ENCODE data around the gene CHTF8.

DNA sequence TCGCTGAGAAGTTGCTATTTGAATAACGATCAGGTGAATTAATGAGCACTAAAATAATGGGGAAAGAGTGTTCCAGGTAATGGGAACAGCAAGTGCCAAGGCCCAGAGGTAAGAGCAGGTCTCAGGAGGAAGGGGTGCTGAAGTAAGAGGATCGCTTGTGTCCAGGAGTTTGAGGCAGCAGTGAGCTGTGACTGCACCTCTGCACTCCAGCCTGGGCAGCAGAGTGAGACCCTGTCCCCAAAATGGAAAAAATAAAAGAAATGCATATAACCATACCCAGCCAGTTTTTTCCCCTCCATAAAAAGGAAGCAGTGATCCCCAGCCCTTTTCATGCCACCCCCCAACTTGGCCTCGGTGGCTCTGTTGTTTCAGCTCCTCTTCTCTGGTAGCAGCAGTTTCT, 43.7 kb downstream of the CHTF8 start:
- TF ChIP-seq, protein P1, sequence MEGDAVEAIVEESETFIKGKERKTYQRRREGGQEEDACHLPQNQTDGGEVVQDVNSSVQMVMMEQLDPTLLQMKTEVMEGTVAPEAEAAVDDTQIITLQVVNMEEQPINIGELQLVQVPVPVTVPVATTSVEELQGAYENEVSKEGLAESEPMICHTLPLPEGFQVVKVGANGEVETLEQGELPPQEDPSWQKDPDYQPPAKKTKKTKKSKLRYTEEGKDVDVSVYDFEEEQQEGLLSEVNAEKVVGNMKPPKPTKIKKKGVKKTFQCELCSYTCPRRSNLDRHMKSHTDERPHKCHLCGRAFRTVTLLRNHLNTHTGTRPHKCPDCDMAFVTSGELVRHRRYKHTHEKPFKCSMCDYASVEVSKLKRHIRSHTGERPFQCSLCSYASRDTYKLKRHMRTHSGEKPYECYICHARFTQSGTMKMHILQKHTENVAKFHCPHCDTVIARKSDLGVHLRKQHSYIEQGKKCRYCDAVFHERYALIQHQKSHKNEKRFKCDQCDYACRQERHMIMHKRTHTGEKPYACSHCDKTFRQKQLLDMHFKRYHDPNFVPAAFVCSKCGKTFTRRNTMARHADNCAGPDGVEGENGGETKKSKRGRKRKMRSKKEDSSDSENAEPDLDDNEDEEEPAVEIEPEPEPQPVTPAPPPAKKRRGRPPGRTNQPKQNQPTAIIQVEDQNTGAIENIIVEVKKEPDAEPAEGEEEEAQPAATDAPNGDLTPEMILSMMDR (optimal IDR thresholded peaks at IDR 0.05 in 1 of 3, IDR thresholded peaks at IDR 0.05 in 1 of 3, conservative IDR thresholded peaks at IDR 0.05 in 1 of 3; ENCODE audit: extremely low read depth in 1 of 3, insufficient read depth in 2 of 3, low read length in 3 of 3), result no peak
- TF ChIP-seq EZH2 (IDR thresholded peaks at IDR 0.05; ENCODE audit: low read length), result no peak

All from keratinocyte (primary cell).